Left forelimb (tissue), 1 donor: Measurements from ENCODE around the gene ADAMTS3.
"Not testable (repeated sequence)": the region's sequence is repeated elsewhere in the genome, so short reads cannot be mapped to it uniquely, and the experiment has no call there.

Source experiments
- DNase-seq: peaks from one replicate; pipeline ENCODE4 v3.0.0-alpha.2; 2018; ENCODE audit warnings: low spot score

The ADAMTS3 gene

DNA sequence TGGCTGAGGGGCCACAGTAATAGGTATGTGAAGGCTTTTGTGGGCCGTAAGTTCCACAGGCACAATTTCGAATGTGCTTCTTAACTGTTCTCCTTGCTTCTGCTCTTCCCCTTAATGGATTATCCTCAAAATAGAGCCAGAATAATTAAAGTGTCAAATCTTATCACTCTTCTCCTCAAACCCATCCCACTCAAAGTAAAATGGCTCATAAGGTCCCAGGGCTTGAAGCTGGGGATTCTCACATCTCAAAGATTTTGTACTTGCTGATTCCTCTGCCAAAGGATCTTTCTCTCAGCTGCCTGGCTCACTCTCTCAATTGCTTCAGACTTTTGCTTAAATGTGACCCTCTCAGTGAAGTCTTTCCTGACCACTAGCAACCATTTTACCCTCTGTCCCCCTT is 16.6 kb downstream of the ADAMTS3 start:
- no peak for DNase-seq

DNA sequence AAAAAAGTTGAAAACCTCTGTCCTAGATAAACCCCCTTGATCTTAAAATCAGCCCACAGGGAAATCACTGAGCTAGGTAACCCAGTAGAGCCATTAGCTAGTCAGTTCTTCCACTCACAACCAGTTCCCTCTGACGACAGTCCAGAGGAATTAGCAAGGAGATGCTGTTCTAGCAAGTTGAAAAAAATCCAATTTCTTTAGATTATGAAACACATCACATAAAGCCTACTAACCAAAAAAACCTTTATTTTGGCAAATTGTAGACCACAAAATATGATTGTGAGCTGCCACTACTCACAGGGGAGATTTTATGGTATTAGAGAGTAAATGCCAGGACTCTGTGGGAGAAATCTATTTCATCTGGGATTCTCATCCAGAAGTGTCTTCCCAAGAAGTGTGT is 22.6 kb downstream of the ADAMTS3 start:
- no peak for DNase-seq

DNA sequence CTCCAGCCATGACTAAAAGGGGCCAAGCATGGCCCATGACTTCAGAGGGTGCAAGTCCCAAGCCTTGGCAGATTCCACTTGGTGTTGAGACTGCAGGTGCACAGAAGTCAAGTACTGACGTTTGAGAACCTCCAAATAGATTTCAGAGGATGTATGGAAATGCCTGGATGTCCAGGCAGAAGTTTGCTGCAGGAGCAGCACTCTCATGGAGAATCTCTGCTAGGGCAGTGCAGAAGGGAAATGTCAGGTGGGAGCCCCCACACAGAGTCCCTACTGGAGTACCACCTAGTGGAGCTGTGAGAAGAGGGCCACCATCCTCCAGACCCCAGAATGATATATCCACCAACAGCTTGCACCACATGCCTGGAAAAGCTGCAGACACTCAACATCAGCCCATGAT is 28.3 kb downstream of the ADAMTS3 start:
- DNase-seq: not testable (repeated sequence)

DNA sequence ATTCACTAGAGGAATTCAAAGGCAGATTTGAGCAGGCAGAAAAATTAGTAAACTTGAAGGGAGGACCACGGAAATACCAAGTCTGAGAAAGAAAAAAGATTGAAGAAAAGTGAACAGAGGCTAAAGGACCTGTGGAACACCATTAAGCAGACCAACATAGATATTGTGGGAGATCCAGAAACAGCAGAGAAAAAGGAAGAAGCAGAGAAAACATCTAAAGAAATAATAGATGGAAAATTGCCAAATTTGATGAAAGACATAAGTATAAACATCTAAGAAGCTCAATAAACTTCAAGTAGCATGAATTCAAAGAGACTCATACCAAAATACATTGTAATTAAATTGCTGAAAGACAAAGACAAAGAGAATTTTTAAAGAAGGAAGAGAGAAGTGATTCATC is 31.0 kb downstream of the ADAMTS3 start:
- DNase-seq: no peak

DNA sequence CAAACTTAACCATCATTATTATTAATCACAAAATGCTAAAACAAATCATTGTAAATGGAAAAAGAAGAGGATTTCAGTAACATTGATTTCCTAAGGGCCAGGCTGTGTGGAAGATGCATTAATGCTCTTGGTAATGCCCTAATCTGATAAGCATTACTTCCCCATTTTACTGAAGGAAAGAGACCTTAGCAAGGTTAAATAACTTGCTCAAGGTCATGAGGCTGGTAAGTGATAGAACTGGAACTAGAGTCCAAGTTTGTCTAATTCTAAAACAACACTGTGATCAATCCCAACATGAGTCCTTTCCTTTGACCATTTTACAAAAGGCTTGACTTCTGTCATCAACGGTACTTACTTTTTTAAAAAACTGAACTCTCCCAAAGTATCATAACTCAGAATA is 32.6 kb downstream of the ADAMTS3 start:
- DNase-seq: no peak

DNA sequence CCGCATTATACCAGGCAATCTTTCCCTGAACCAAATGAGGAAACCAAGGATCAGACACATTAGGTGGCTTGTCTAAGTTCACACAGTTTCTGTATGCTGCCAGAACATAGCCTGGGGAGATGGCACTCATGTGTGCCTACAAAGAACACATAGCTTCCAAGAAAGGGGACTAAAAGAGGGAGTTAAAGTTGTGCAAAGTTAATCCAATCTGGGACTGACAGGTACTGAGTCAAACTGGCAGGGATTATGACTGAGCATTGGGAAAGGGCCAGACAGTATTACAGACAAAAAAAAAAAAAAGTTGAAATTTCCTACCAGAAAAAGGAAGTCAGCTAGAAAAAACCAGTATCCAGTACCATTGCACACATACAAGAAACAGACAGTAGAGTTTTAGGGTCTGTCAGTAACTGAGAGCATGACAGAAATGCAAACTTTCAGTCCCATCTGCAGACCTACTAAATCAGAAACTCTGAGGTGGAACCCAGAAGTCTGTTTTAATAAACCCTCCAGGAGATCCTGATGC is 37.2 kb downstream of the ADAMTS3 start:
- DNase-seq: no peak

DNA sequence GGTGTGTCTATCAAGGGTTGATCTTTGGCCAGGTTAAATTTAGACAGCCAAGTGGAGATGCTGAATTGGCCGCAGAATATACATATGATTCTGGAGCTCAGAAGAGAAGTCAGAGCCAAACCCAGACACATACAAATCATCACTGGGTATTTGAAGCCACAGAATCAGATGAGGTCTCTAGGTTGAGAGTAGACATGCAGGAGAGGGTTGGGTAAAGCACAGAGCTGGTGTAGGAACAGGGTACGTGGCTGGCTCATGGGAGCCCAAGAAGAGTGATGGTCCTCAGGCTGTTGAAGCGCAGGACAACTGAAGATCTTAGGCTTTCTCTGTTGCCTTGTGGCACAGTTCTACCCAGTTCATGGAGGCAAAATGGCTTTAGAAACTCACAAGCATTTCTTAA is 37.7 kb downstream of the ADAMTS3 start:
- no peak for DNase-seq

DNA sequence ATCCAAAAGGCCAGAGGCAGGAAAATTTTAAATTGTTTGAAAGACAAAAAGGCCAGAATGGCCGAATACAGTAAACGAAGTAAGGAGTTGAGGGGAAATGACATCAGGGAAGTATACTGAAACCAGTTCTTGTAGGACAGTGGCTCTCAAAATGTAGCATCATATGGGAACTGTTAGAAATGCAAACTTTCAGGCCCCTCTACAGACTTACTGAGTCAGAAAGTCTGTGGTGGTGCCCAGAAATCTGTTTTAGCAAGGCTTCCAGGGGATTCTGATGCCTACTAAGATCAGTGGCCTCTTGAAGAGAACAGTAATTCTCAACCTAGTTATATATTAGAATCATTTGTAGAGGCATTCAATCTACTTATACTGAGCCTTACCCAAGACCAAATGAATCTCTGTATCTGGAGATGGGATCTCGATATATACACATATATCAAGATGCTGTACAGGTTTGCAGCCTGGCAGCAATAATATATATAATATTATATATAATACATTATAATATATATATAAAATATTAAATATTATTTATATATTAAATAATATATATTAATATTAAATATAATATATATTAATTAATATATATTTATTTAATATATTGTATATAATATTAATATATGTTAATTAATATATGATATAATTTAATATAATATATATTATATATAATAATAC is 39.7 kb downstream of the ADAMTS3 start:
- DNase-seq: no peak

DNA sequence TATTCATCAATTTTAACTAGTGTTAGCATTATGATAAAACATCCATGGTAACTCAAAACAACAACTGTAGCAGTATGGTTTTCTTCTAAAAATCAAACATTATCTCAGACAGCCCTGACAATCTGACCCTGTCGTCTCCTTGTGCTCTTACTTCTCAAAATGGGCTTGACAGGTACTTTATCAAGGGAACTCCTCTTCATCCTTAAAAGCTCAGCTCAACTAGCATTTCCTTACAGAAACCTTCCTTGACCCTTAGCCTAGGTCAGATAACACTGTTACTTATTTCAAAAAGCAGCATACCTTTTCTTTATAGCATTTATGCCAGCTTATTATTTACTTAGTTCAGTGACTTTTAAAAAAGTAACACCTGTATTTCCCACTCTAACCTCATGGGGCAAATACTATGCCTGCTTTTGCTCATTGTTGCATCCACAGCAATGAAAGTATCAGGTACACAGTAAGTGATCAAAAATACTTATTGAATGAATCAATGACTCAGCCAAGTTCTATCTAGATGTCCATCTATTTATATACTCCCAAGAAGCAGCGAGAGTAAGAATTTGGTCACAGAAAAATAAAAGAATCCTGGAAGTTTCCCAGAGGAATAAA is 41.9 kb downstream of the ADAMTS3 start:
- no peak for DNase-seq

DNA sequence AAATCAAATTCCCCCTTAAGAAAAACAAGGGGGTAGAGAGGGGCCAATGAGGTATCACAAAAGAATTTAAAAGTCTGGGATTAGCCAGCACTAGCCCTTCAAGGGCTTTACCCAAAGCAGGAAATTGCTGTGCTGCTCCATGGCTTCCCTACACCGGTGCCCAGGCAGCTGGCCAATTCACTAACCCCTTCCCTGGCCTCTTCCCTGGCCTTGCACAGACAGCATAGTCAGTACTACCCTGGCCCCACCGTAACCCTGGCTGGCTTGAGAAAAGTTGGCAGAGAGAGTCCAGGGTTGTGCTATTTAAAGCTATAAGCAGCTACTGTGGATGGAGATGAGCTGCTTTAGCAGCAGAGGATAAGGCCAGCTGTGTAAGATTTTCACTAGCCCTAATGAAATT is 43.1 kb downstream of the ADAMTS3 start:
- peak; percentile 81 for DNase-seq

DNA sequence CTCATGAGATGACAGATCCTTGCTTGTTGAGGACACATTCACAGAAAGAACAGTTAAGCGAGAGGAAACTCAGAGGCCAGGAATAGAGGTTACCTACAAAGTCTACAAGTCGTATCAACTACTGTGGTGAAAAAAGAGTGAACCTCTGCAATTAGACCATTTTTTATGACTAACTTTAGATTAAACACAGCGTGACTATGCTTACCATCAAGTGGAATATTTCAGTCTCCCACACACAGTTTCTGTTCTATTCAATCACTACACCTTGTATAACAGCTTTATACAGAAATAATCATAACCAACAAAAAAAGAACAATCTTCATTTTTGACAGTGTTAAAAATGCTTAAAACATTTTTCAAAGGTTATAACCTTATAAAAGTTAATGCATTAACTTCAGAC is 46.6 kb downstream of the ADAMTS3 start:
- DNase-seq: no peak

DNA sequence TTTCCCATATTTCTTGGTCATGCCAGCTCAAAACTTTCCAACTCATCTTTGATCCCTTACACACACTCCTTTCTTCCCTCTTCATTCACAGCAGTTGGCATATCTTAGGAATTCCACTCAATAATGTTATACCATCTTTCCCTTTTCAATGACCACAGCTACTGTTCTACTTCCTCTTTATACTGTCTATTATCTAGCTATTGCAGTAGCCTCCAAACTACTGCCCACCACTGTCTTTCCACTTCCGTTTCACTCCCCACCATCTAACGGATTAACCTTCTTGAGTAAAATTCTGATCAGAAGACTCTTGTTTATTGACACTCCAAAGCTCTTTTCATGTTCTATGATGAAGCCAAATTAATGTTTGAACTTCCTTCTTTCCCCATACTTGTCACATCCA is 55.8 kb downstream of the ADAMTS3 start:
- DNase-seq: no peak

DNA sequence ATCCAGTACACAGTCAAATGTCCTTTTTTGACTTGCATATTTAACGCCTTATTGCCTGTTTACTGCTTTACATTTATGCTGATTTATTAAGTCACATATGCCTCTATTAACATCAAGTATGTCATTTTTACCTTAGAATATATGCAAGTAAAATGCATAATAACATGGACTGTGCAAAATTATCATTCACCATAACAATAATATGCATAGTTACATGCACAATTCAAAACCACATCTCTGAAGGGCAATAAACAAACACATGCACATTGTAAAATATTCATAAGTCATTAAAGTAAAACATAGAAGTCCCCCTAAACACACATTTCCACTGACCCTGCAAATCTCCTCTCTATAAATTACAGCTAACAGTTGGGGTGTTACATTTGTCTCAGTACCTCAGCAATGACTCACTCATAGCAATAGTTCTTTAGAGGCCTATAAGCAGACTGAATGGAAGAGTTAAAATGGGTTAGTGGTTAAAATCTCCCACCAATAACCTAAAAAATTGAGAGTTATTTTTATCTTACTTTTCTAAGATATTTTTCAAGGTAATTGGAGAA is 61.1 kb downstream of the ADAMTS3 start:
- DNase-seq: no peak

DNA sequence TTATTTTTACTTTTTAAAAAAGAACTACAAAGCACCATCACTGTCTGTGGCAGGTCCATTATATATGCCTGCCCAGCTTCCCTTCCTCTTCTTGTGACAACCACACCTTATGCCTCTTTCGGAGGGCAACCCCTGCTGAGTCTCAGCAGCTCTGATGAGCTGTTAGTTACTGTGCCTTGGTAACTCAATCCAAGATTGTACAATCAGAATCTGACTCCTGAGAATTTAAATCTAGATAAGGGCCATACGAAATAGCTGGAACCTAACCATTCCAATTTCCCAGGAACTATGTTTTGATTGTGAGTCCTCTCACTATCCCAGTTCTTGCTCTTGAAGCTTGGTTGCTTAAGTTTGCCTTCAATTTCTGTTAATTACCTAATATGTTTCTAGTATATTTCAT is 61.9 kb downstream of the ADAMTS3 start:
- no peak for DNase-seq

DNA sequence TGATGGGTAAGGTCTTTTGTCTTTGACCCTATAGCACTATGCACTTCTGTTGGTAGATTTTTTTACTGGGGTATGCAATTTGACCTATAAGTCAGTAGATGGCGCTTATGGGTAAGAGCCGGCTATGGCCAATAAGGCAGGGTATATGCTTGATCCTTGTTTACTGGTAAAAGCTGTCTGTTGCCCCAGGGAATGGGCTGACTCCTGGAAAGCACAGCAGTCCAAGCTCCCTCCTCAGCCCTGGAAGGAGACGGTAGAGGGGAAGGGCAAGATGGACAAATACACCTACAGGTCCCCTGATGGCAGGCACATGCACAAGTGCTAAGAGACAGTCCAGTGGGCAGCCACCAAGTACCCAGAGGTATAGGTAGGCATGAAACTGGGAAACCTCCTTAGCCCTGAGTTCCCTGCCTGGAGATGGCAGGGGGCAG is 63.7 kb downstream of the ADAMTS3 start:
- peak; percentile 65 for DNase-seq

DNA sequence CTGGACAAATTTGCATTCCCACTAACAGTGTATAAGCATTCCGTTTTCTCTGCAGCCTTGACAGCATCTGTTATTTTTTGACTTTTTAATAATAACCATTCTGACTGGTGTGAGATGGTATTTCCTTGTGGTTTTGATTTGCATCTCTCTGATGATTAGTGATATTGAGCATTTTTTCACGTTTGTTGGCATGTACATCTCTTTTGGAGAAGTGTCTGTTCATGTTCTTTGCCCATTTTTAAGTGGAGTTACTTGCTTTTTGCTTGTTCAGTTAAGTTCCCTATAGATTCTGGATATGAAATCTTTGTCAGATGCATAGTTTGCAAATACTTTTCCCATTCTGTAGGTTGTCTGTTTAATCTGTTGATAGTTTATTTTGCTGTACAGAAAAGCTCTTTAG is 68.8 kb downstream of the ADAMTS3 start:
- no peak for DNase-seq

DNA sequence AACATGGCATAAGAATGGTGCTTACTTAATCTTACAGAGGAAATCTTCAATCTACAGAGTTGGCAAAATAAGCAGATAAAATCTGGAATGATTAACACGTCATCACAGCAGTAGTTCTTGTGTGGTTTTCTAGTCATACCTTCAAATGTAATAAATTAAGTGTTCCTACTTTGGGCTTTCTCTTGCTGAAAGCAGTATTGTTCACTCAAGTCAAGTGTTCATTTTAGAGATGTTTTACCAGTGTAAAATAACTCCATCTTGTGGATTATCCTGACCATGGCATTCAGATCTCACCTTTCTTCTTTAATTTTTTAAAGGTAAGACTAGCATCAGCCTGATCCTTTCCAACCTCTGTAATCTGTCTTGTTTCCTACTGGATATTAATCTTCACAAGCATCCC is 72.9 kb downstream of the ADAMTS3 start:
- no peak for DNase-seq

DNA sequence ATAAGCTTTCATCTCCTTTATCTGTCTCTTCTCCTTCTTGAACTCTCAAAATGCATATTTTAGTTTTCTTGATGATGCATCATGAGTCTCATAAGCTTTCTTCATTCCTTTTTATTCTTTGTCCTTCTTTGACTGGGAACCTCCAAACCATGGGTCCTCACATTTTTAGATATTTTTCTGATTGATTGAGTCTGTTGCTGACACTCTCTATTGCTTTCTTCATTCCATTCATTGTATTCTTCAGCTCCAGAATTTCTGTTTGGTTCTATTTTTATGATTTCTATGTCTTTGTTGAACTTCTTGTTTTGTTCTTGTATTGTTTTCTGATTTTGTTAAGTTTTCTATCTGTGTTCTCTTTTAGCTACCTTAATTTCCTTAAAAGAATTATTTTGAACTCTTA is 74.9 kb downstream of the ADAMTS3 start:
- DNase-seq: no peak

DNA sequence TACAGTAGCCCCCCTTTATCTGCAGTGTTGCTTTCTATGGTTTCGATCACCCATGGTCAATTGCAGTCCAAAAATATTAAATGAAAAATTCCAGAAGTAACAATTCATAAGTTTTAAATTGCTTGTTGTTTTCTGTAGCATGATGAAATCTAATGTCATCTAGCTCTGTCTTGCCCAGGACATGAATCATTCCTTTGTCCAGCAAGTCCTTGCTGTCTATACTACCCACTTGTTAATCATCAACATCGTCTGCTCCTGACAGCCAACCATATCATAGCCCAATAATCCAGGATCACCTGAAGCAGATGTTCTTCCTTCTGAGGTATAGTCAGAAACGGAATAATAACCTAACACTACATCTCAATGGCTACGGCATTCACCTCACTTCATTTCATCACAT is 79.8 kb downstream of the ADAMTS3 start:
- DNase-seq: no peak

DNA sequence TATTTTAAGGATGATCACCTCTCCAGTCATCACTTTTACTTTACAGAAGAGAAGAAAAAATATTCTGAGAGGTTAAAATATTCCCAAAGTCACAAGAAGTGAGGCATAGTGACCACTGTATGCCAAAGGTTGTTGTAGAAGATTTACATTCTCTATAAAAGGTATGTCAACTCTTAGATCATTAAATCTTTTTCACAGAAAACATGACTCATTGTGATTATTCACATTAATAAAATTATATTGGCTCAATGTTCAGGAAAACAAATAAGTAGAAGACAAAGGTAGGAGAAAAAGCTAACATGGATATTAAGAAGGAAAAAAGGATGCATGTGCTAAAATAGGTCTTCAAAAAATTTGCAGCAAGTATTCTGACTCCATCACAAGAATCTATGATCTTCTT is 82.0 kb downstream of the ADAMTS3 start:
- no peak for DNase-seq

DNA sequence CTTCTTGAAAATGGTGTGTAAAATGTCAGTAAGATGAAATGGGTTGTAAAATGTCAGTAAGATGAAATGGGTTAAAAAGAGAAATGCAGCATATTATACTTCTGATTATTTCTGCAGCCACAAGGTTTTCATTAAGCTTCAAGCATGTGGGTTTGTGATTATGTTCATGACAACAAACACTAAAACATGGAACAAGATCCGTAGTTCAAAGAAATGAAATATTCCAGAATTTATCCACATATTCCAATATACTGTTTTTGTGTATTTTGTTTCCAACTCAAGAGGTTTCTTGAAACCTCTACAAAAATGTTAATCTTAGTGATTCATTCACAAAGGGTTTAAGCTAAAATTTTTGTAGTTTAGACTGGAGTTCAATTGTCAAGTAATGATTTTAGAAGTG is 84.0 kb downstream of the ADAMTS3 start:
- DNase-seq: no peak

DNA sequence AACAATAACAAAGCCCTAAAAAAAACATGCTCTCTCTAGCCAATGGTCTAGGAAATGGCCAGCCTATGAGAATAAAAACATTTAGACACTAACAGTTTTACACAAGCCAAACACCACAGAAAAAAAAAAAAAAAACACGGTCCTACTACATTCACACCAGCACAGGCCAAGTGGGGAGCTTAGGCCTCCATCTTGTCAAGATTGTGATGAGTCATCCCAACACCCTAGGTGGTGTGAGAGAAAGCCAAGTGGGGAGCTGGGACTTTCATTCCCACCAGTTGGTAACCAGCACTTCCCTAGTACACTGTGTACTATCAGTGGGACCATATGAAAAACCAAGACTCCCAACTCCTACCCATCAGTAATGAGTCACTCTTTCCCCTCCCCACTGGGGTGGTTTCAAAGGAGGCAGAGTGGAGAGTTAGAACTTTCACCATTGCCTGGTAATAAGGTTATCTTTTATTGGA is 95.6 kb downstream of the ADAMTS3 start:
- DNase-seq: no peak

DNA sequence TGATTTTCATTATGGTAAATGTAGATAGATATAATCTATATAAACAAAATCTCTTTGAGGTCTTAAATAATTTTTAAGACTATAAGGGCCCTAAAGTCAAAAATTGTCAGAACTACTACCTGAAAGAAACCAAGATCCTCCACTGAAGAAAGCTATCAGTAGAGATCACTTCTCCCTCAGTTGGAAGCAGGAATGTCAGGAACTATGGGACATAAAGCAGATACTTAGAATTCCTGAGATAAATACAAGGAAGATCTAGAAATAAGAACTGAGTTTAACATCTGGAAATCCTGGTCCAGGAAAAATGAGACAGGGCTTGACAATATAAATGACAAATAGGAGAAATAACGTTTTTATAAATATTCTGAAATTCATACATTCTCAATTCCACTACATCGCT is 97.2 kb downstream of the ADAMTS3 start:
- no peak for DNase-seq
